Body of pancreas (tissue), 4 donors: ENCODE data around the gene MYBBP1A.
"Not testable (repeated sequence)": the region's sequence is repeated elsewhere in the genome, so short reads cannot be mapped to it uniquely, and the experiment has no call there.

Source experiments
- CTCF ChIP-seq, 7 experiments: fragments of 450-650 bp in 4 of 7; fragments of 200-600 bp in 3 of 7; sonication (generic) in 3 of 7; IDR thresholded peaks; one replicate each; pipeline ENCODE4 v1.5.1; 2016 to 2019; ENCODE audit warnings: antibody characterized with exemption in 7 of 7
- POLR2A ChIP-seq, 3 donors: fragments of 450-650 bp; IDR thresholded peaks; one replicate each; pipeline ENCODE4 v1.6.1; 2016; ENCODE audit warnings: antibody characterized with exemption in 3 of 3, mild to moderate bottlenecking in 2 of 3

GRCh38 chr17:4590042-4590441, 34.9 kb upstream of the MYBBP1A start:
- TF ChIP-seq POLR2A, CTCF (IDR thresholded peaks at IDR 0.05): not testable (repeated sequence)
